Vagina (tissue), 2 donors: ENCODE measurements around the gene GATA3.

ENCODE experiments used
- CTCF ChIP-seq, 3 experiments: fragments of 450-650 bp in 2 of 3; fragments of 200-600 bp in 1 of 3; sonication (generic) in 1 of 3; IDR thresholded peaks; one replicate each; pipeline ENCODE4 v1.5.1; 2017 to 2019; ENCODE audit warnings: antibody characterized with exemption in 3 of 3, mild to moderate bottlenecking in 2 of 3, moderate library complexity in 2 of 3
- POLR2A ChIP-seq, 2 donors: fragments of 450-650 bp; IDR thresholded peaks; one replicate each; pipeline ENCODE4 v1.6.1; 2017; ENCODE audit warnings: antibody characterized with exemption in 2 of 2, mild to moderate bottlenecking in 2 of 2, moderate library complexity in 2 of 2
- POLR2AphosphoS5 ChIP-seq, 2 donors: sonication (generic); formaldehyde crosslinking; IDR thresholded peaks; one replicate each; pipeline ENCODE4 v1.9.0; 2017; ENCODE audit warnings: antibody characterized with exemption in 2 of 2, mild to moderate bottlenecking in 2 of 2, low read depth in 1 of 2; ENCODE audit not compliant: insufficient read depth in 1 of 2

GRCh38 chr10:8092428-8092827, 37.9 kb downstream of the GATA3 start:
- TF ChIP-seq CTCF (IDR thresholded peaks at IDR 0.05) = no peak
- no peak for TF ChIP-seq POLR2A (IDR thresholded peaks at IDR 0.05)
- no peak for TF ChIP-seq POLR2AphosphoS5 (IDR thresholded peaks at IDR 0.05; ENCODE audit: insufficient read depth in 1 of 2, low read depth in 1 of 2)
